Esophagus muscularis mucosa (tissue), 4 donors: ENCODE results near the gene RORC. TPM values are rescaled to one million over a fixed set of nuclear protein-coding genes. Genes with fewer than 3 reads are reported as not detected.

ENCODE experiments used
- DNase-seq: peaks from one replicate; pipeline ENCODE4 v3.0.0-alpha.2; 2017; ENCODE audit errors: extremely low spot score
- H3K27ac ChIP-seq, 4 donors: fragments of 200-600 bp; sonication (generic); replicated peaks in 1 of 4; 1 replicate in 3 of 4; 2 replicates in 1 of 4; pipeline ENCODE4 v1.5.1; 2016 to 2019; ENCODE audit warnings: mild to moderate bottlenecking in 1 of 4
- H3K27me3 ChIP-seq, 4 donors: fragments of 200-600 bp; sonication (generic); one replicate each; pipeline versions ENCODE4 v1.5.1 to v1.6.0; 2016 to 2019
- H3K36me3 ChIP-seq, 4 donors: fragments of 200-600 bp; sonication (generic); one replicate each; pipeline ENCODE4 v1.5.1; 2016 to 2019
- H3K4me1 ChIP-seq, 4 donors: fragments of 200-600 bp; sonication (generic); one replicate each; pipeline ENCODE4 v1.5.1; 2016 to 2019
- H3K4me3 ChIP-seq, 4 donors: fragments of 200-600 bp; sonication (generic); 1 replicate in 2 of 4; 2 replicates in 2 of 4; pipeline ENCODE4 v1.5.1; 2016 to 2019; ENCODE audit warnings: mild to moderate bottlenecking in 4 of 4, moderate library complexity in 1 of 4
- H3K9me3 ChIP-seq, 4 donors: fragments of 200-600 bp; sonication (generic); 1 replicate in 3 of 4; 2 replicates in 1 of 4; pipeline ENCODE4 v1.5.1; 2016 to 2019
- EP300 ChIP-seq: sonication (generic); formaldehyde crosslinking; IDR thresholded peaks from one replicate; pipeline ENCODE4 v1.6.1; 2017; ENCODE audit warnings: antibody characterized with exemption
- POLR2A ChIP-seq: fragments of 450-650 bp; IDR thresholded peaks from one replicate; pipeline ENCODE4 v1.6.1; 2017; ENCODE audit warnings: antibody characterized with exemption, moderate library complexity, mild to moderate bottlenecking, low read depth
- POLR2AphosphoS5 ChIP-seq, 2 donors: sonication (generic); formaldehyde crosslinking; IDR thresholded peaks; one replicate each; pipeline ENCODE4 v1.6.1; 2017; ENCODE audit warnings: antibody characterized with exemption in 2 of 2
- WGBS: methylation state at CpG from one replicate; pipeline ENCODE4 v1.1.5; 2018; 5-methylcytosine and 5-hydroxymethylcytosine counted together
- intact Hi-C: fragments of 100-400 bp; cut with DNase I; formaldehyde crosslinking; loops from one replicate; pipeline ENCODE4 v1.15.1; 2023
- total RNA-seq, 4 donors: library from RNA; depleted of rRNA; stranded (reverse); fragments of >200 nt; gene quantifications; one replicate each; pipeline versions ENCODE4 v1.1.0 to v1.2.1, GENCODE V29; 2016
- TF ChIP-seq, protein P1 (sequence below), 3 experiments: fragments of 200-600 bp in 2 of 3; fragments of 450-650 bp in 1 of 3; sonication (generic) in 2 of 3; IDR thresholded peaks; one replicate each; pipeline ENCODE4 v1.5.1; 2017 to 2019; ENCODE audit warnings: antibody characterized with exemption in 3 of 3, mild to moderate bottlenecking in 2 of 3, moderate library complexity in 1 of 3

RORC gene
- total RNA-seq, 4 donors from 2014 or later = 0.11 to 0.17 TPM; not detected in 2

DNA sequence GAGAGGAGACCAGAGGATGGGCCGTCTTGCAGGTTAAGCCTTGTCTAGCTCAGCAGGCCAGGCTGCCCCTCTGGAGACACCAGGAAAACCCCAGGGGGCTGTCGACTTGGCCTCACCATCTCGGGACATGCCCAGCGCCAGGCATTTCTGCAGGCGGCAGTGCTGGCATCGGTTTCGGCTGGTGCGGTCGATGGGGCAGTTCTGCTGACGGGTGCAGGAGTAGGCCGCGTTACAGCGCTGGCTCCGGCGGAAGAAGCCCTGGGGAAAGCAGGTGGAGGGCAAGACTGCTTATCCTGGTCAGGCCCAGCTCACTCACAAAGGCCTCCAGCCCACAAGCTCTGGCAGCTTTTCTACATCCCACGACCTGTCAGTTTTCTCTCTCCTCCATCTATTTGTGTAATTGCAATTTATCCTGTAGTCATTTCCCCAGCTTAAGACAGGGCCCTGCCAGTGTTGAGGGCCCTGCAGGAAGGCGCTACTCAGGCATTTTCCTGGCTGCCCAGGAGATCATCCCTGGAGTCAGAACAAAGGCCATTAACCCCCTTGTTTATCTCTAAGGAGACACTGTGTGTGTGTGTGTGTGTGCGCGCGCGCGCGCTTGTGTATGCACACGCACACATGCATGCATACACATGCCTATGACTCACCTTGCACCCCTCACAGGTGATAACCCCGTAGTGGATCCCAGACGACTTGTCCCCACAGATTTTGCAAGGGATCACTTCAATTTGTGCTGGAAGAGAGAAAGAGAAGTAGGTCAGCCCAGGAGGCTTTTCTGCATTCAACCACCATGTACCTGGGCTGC is 14.9 kb downstream of the RORC start:
- H3K9me3 ChIP-seq = no peaks in the 10 kb centered on the region
- H3K36me3 ChIP-seq = peaks cover 0 to 23% (median 0%) of the 10 kb centered on the region in 4 donors
- TF ChIP-seq, protein P1, sequence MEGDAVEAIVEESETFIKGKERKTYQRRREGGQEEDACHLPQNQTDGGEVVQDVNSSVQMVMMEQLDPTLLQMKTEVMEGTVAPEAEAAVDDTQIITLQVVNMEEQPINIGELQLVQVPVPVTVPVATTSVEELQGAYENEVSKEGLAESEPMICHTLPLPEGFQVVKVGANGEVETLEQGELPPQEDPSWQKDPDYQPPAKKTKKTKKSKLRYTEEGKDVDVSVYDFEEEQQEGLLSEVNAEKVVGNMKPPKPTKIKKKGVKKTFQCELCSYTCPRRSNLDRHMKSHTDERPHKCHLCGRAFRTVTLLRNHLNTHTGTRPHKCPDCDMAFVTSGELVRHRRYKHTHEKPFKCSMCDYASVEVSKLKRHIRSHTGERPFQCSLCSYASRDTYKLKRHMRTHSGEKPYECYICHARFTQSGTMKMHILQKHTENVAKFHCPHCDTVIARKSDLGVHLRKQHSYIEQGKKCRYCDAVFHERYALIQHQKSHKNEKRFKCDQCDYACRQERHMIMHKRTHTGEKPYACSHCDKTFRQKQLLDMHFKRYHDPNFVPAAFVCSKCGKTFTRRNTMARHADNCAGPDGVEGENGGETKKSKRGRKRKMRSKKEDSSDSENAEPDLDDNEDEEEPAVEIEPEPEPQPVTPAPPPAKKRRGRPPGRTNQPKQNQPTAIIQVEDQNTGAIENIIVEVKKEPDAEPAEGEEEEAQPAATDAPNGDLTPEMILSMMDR (IDR thresholded peaks at IDR 0.05) = no peak
- TF ChIP-seq POLR2AphosphoS5 (IDR thresholded peaks at IDR 0.05) = no peak
- no peak for TF ChIP-seq POLR2A
- peaks cover 0 to 8% (median 0%) of the 10 kb centered on the region in 4 donors for H3K27me3 ChIP-seq
- peaks cover 0 to 3% (median 0%) of the 10 kb centered on the region in 4 donors for H3K4me1 ChIP-seq
- H3K4me3 ChIP-seq = no peak overlapping the region
- 65% methylated on average over 14 of the region's 26 CpGs for WGBS
- intact Hi-C loops = no loop called here
- no peak overlapping the region for H3K27ac ChIP-seq
- DNase-seq = no peak

DNA sequence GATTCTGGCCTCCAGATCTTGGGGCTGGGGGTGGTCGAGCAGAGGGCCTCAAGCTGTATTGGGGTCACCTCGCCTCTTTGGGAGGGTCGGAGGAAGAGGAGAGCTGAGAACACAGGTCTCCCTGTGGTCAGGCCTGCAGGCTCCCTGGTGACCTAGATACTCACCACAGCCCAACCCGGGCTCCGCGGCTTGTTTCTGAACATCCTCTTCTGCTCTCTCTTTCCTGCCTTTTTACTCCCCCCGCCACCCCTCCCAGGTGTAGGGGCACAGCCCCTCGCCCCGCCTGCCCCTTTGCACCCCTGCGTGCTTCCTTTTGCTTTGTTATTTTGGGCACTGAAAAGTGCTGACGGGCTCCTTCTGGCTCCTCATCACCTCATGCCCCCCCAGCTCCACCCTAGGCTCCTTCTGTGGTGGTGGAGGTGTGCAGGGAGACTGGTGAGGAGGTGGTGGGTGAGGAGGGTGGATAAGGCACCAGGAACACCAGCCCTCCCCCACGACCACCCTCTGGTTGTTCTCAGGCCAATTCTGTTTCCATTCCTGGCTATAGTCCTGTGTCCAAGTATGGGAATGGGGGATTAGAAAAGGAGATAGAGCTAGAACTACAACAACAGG is 15.8 kb downstream of the RORC start:
- TF ChIP-seq POLR2AphosphoS5 (IDR thresholded peaks at IDR 0.05) (no peak), EP300 (no peak), POLR2A (no peak)
- TF ChIP-seq, protein P1 (IDR thresholded peaks at IDR 0.05) = no peak
- 71% methylated on average over 12 of the region's 12 CpGs for WGBS
- Histone ChIP-seq H3K9me3 (no peaks in the 10 kb centered on the region), H3K27ac (no peak overlapping the region), H3K36me3 (peaks cover 0 to 23% (median 0%) of the 10 kb centered on the region in 4 donors), H3K4me3 (no peak overlapping the region), H3K27me3 (peaks cover 0 to 8% (median 0%) of the 10 kb centered on the region in 4 donors), H3K4me1 (peaks cover 0 to 3% (median 0%) of the 10 kb centered on the region in 4 donors)
- no peak for DNase-seq
- intact Hi-C loops = no loop called here

DNA sequence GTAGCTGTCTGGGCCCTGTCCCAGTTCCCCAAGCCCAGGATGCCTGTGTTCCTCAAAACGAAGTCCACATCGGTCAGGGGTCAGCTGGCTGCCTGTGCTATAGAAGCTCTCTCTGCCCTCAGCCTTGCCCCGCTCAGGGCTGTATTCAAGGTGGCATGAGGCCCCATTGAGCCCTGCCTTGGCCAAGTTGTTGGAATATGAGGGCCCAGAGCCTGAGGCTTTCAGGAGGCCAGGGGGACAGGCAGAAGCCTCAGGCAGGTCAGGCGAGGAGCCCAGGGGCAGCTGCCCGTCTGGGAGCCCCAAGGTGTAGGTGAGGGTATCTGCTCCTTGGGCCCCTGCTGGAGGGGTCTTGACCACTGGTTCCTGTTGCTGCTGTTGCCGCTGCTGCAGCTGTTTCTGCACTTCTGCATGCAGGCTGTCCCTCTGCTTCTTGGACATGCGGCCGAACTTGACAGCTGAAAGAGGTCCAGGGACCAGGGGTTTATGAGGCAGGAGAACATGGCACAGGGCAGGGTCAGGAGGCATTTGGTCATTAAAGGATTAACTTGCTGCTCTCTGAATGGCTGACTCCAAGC is 16.5 kb downstream of the RORC start:
- H3K4me3 ChIP-seq = no peak overlapping the region
- no peak for DNase-seq
- WGBS = 100% methylated on average over 3 of the region's 8 CpGs
- H3K9me3 ChIP-seq = no peaks in the 10 kb centered on the region
- peaks cover 0 to 23% (median 0%) of the 10 kb centered on the region in 4 donors for H3K36me3 ChIP-seq
- no peaks in the 10 kb centered on the region for H3K4me1 ChIP-seq
- H3K27me3 ChIP-seq = peaks cover 0 to 8% (median 0%) of the 10 kb centered on the region in 4 donors
- TF ChIP-seq POLR2A (no peak), POLR2AphosphoS5 (IDR thresholded peaks at IDR 0.05) (no peak), EP300 (no peak)
- TF ChIP-seq, protein P1 (IDR thresholded peaks at IDR 0.05) = no peak
- intact Hi-C loops = no loop called here
- H3K27ac ChIP-seq = no peak overlapping the region

DNA sequence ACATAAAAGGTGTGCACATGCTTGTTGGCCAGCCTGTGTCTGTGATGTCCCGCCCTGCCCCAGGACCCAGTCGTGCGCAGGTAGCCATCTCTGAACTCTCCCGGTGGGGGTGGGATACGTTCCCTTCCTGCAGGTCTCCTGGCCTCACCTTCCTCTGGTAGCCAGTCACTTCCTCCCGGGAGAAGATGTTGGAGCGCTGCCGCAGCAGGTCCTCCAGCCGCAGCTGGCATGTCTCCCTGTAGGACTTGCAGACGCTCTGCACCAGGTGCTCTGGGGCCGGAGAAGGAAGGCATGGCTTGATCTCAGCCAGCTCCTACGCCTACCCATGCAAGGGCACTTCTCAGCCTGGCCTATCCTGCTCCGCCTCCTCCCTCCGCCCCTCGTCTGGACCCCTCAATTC is 17.2 kb downstream of the RORC start:
- H3K36me3 ChIP-seq = peaks cover 0 to 23% (median 0%) of the 10 kb centered on the region in 4 donors
- peaks cover 0 to 8% (median 0%) of the 10 kb centered on the region in 4 donors for H3K27me3 ChIP-seq
- H3K27ac ChIP-seq = no peak overlapping the region
- H3K4me1 ChIP-seq = no peaks in the 10 kb centered on the region
- H3K9me3 ChIP-seq = no peaks in the 10 kb centered on the region
- intact Hi-C loops = no loop called here
- WGBS = 80% methylated on average over 13 of the region's 15 CpGs
- no peak for TF ChIP-seq POLR2A
- no peak for TF ChIP-seq POLR2AphosphoS5 (IDR thresholded peaks at IDR 0.05)
- TF ChIP-seq EP300 = no peak
- TF ChIP-seq, protein P1 (IDR thresholded peaks at IDR 0.05) = no peak
- DNase-seq = no peak
- H3K4me3 ChIP-seq = no peak overlapping the region
